ENCODE results near the gene APOL3. TPM values are rescaled to one million over a fixed set of nuclear protein-coding genes. Genes with fewer than 3 reads are reported as not detected.
A peak's percentile ranks its signal among the peaks of the same experiment; 100 is the strongest.

Gene APOL3
- total and polyA plus RNA-seq, 10 of the 15 experiments (the other 5 are each of a cell fraction or from before 2014, with no cell fraction given): 6.9 to 66.8 (median 48.5) TPM

- peaks cover 11% of the 10 kb centered on the region for H3K79me2 ChIP-seq (ENCODE audit: control insufficient read depth, insufficient read depth, low read length)
- no peaks in the 10 kb centered on the region for H3K27me3 ChIP-seq (replicated peaks in 1 of 2; ENCODE audit: control insufficient read depth in 2 of 2, insufficient read depth in 2 of 2, low read length in 1 of 2)
- H3K9ac ChIP-seq (ENCODE audit: control insufficient read depth, insufficient read depth, low read length): no peak overlapping the region
- intact Hi-C loops (cut with micrococcal nuclease; ENCODE audit: unreplicated experiment) (no loop called here), in situ Hi-C loops (cut with MboI) (no loop called here)
- H2AFZ ChIP-seq (ENCODE audit: control insufficient read depth, low read depth, low read length): peak overlapping the region; percentile 49
- ChIA-PET RAD21 (ENCODE audit: unreplicated experiment) (interaction anchor here (3.2 to 7.4 kb wide), 2 partner anchors 15 to 74 kb away, joined by 18 to 71 read pairs; partner anchors contain the start of gene APOL2), POLR2A (no interaction called here), SMC1A (ENCODE audit: uncharacterized antibody, unreplicated experiment) (interaction anchor here (0.9 to 10.7 kb wide), 11 partner anchors 9 to 534 kb away, joined by 3 to 154 read pairs (median 6); partner anchors contain the start of genes APOL1 and APOL4), CTCF (interaction anchor here (1.5 to 11.9 kb wide), 3 partner anchors 15 to 21 kb away, joined by 4 to 150 read pairs (median 5); no protein-coding TSS in a partner anchor)
- H3K4me2 ChIP-seq (ENCODE audit: control insufficient read depth, insufficient read depth): peak overlapping the region; percentile 67
- no peak overlapping the region for H3K27ac ChIP-seq (ENCODE audit: control insufficient read depth, insufficient read depth)
- H3K9me3 ChIP-seq (replicated peaks; ENCODE audit: control insufficient read depth, insufficient read depth, low read length): no peaks in the 10 kb centered on the region; the same call in 2 of the 3 replicates
- no peak for TF ChIP-seq EED (IDR thresholded peaks at IDR 0.05; ENCODE audit: low read depth)
- no peak for TF ChIP-seq MLLT1 (IDR thresholded peaks at IDR 0.05)
- no peak for TF ChIP-seq RELA (IDR thresholded peaks at IDR 0.05; ENCODE audit: borderline replicate concordance, partially characterized antibody)
- TF ChIP-seq MTA2 (IDR thresholded peaks at IDR 0.05; ENCODE audit: low read depth): 0 out of 2 replicates have a peak, but pooled peaks have one; percentile 11
- no peak for TF ChIP-seq PAX8 (IDR thresholded peaks at IDR 0.05)
- no peak for TF ChIP-seq ZSCAN29 (IDR thresholded peaks at IDR 0.05)
- H3K4me3 ChIP-seq: no peak overlapping the region
- no peaks in the 10 kb centered on the region for H3K36me3 ChIP-seq (ENCODE audit: control insufficient read depth in 2 of 2, insufficient read depth in 2 of 2, low read length in 1 of 2)
- no peak for ATAC-seq
- peaks cover 47% of the 10 kb centered on the region for H3K4me1 ChIP-seq (ENCODE audit: control insufficient read depth, insufficient read depth, low read length)
- peak; percentile 47 for FAIRE-seq
- H4K20me1 ChIP-seq (ENCODE audit: control insufficient read depth, insufficient read depth): no peaks in the 10 kb centered on the region
- no peak for DNase-seq (ENCODE audit: low read depth, low spot score)
- 0% methylated on average over 1 of the region's 1 CpG for WGBS (ENCODE audit: insufficient coverage, insufficient replicate concordance, low lambda C conversion rate, missing lambda C conversion rate)
- BruUV-seq (replicated peaks): no TSS peak
Observed at GRCh38 chr22:36164621-36165020, 4.1 kb upstream of the APOL3 start.
